HG02970 (cell line): ENCODE data around the gene EOGT.

Source experiments
- ATAC-seq: cut with Tn5 transposase; IDR thresholded peaks from one replicate; pipeline ENCODE4 v1.9.1; 2021; ENCODE audit warnings: mild to moderate bottlenecking, moderate library complexity, moderate number of reproducible peaks; ENCODE audit not compliant: unreplicated experiment, low FRiP score

EOGT gene

GRCh38 chr3:68963891-68964290 is 49.6 kb downstream of the EOGT start:
- ATAC-seq: no peak

DNA sequence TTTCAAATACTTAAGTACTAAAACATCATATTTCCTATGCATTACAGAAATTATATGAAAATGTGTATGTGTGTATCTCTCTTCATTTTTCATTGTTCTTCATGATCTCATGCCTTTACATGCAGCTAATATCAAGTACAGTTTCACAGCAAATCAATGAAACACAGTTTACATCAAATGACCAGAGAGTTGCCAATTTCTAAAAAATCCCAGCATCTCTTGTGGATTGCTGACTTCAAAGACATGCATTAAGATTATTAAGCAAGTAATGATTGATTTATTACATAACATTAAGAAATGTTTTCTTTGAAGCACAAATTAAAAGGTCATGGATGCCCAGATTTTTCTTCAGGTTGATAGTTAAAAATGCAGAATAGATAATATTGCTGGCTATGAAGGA is 50.1 kb downstream of the EOGT start:
- ATAC-seq: no peak

- ATAC-seq: no peak
Measured at GRCh38 chr3:68958932-68959331, 54.6 kb downstream of the EOGT start.

- ATAC-seq: no peak
Measured at GRCh38 chr3:68957895-68958294, 55.6 kb downstream of the EOGT start.

DNA sequence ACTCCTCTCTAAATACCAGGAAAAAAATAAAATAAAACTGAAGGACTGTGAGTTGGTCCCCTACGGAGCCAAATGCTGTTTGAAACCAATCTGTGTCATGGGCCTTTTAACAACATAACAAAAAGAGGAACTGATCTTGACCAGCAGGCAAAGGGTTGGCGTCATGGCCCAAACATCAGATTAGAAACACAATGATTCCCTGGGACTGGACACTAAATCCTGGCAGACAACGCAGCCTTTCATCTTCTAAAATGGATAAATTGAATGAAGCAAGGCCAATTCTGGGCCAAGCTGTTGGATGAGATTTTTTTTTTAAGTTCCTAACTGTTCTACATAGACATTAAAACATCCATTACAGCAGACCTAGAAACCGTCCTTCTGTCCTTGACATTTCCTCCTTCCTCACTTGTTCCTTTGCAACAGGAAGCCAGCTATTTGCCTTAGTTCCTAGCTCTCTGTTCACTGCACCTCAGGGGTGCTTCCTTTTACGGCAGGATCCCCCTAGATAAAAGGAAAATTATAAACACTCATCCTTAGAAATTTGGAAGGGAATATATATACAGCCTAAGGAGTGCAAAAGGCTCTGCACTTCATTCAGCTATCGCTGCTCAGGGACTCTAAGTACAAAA is 59.6 kb downstream of the EOGT start:
- no peak for ATAC-seq

GRCh38 chr3:68945225-68945624 is 68.3 kb downstream of the EOGT start:
- ATAC-seq: no peak

DNA sequence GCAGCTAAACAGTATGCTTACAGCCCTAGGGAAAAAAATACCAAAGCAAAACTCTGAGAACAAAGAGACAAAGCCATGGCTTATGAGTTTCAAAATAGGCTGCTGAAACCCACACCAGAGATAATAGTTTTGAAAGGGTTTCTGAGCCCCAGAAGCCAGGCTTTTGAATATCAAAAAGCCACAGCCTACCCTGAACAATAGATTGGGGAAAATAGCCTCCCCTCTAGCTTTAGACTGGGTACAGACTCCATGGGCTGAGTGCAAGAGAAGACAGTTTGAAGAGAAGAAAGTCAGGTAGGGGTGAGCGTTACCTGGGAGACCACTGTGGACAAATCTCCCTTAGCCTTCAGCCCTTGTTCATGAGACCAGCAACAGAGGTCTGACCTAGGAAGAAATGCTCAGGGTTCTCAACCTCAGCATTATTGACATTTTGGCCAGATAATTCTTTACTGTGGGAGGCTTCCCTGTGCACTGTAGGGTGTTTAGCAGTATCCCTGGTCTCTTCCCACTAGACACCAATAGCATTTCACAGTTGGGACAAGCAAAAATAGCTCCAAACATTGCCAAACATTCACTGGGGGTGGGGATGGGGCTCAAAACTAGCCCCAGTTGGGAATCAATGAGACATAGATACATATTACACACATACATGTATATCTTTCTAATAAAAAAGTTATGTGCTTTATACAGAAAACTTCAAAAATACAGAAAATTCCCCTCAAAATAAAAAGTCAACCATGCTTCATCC is 69.6 kb downstream of the EOGT start:
- ATAC-seq: no peak

DNA sequence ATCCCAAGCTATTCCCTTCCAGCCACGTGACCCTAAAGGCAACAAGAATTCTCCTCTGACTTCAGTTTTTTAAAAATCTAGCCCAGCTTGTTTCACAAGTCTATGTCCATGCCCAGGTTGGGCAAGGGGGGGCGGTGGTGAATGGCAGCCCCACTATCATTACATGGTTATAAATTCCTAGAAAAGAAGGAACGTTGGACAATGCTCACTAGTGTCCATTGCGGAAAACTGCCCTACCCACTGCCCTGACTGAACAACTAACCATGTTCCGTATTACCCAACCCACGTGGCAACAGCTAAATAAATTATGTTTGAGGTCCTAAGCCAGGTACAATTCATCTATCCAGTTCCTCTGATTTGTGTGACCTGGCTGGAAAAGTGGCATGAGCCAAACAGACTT is 72.4 kb downstream of the EOGT start:
- no peak for ATAC-seq

- ATAC-seq: no peak
Measured at GRCh38 chr3:68936856-68937255, 76.6 kb downstream of the EOGT start.

DNA sequence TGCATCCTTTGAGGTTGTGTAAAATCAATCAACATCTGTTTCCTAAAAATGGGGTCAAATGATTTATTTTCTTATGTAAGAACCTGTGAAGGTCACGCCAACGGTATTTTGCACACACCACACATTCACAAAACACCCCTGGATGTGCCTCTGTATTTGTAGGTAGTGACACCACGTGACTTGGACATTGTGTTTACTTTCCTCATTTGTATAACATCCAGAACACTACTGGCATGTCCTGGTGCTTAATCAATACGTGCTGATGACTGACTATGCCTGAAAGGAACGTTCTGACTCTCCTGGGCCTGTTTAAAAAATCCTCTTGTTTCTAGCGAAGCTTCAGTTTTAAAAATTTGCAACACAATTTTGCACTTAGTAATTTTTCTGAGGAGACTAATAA is 77.7 kb downstream of the EOGT start:
- ATAC-seq: no peak

DNA sequence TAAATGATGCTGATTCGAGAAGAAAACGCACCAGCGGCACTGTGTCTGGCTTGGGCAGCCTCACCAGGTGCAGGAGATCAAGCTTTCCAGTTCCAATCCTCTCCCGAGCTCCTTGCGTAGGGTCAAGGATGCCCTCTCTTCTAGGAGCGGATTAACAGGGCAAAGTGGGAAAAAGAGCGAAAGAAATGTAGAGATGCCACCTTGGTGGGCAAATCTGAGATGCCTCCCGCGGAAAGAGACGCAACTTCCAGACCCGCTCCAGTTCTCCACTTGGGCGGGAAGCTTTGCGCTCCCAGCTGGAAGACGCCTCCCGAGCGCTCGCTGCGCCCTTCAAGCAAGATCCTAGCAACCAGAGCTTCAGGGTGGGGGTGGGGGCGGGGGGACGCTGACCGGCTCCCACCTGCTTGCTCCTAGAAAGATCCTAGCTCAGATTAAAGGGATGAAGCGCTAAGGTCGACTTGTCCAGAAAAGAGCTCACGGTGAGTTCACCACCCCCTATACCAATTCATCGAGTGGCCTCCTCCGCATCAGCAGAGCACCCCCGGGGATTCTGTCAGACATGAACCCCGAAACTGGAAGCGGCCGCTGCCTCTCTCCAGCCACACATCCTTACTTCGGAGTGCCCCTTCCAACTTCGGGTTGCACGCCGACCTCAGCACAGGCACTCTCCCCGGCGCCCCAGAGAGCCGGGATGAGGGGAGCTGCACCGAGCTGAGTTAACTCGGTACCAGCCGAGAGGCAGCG is 81.9 kb downstream of the EOGT start:
- ATAC-seq: no peak
